Fibroblast of villous mesenchyme (primary cell): ENCODE data around the gene SIRPD. TPM values are rescaled to one million over a fixed set of nuclear protein-coding genes. Genes with fewer than 3 reads are reported as not detected.
"Not testable (repeated sequence)": the region's sequence is repeated elsewhere in the genome, so short reads cannot be mapped to it uniquely, and the experiment has no call there.

ENCODE experiments used
- DNase-seq: peaks from one replicate; pipeline ENCODE4 v3.0.0-alpha.2; 2010; ENCODE audit warnings: low read depth
- H3K4me3 ChIP-seq: 2 replicates; pipeline ENCODE4 v1.5.1; 2011; ENCODE audit warnings: low read depth, mild to moderate bottlenecking, low read length
- total RNA-seq: library from RNA; depleted of rRNA; stranded (reverse); fragments of >200 nt; gene quantifications from 2 replicates; pipeline ENCODE4 v1.2.3, GENCODE V29; 2012
- TF ChIP-seq, protein P1 (sequence below): IDR thresholded peaks from 2 replicates; pipeline ENCODE4 v1.5.1; 2012; ENCODE audit warnings: low read depth, mild to moderate bottlenecking, low read length; ENCODE audit not compliant: insufficient read depth

SIRPD gene
- total RNA-seq, 1 donor = not detected

DNA sequence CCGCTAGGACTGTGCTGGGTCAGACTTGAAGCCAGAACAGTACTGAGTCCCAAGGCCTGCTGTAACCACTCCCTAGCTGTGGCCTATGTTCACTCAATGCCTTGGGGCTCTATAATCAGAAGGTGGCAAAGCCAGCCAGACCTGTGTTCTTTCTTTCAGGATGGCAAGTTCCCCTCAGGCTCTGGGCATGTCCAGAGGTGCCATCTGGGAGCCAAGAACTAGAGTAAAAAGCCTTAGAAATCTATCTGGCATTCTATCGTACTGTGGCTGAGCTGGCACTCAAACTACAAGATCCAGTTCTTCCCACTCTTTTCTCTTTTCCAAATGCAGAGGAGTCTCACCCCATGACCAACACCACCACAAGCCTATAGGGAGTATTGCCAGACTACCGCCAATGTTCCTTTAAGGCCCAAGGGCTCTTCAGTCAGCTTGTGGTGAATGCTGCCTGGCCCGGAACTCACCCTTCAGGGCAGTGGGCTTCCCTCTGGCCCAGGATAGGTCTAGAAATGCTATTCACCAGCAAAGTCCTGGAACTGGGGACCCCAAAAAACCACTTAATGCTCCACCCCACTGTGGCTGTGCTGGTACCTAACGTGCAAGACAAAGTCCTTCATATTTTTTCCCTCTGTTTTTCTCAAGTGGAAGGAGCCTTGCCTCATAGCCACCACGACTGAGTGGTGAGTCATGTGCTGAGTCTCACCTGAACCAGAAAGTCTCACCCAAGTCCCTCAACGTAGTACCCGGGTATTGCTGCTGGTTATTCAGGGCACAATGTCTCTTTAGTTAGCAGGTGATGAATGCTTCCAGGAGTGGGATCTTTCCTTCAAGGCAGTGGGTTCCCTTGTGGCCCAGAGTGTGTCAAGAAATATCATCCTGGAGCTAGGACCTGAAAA is 57.7 kb downstream of the SIRPD start:
- TF ChIP-seq, protein P1, sequence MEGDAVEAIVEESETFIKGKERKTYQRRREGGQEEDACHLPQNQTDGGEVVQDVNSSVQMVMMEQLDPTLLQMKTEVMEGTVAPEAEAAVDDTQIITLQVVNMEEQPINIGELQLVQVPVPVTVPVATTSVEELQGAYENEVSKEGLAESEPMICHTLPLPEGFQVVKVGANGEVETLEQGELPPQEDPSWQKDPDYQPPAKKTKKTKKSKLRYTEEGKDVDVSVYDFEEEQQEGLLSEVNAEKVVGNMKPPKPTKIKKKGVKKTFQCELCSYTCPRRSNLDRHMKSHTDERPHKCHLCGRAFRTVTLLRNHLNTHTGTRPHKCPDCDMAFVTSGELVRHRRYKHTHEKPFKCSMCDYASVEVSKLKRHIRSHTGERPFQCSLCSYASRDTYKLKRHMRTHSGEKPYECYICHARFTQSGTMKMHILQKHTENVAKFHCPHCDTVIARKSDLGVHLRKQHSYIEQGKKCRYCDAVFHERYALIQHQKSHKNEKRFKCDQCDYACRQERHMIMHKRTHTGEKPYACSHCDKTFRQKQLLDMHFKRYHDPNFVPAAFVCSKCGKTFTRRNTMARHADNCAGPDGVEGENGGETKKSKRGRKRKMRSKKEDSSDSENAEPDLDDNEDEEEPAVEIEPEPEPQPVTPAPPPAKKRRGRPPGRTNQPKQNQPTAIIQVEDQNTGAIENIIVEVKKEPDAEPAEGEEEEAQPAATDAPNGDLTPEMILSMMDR = no peak
- no peak overlapping the region for H3K4me3 ChIP-seq

DNA sequence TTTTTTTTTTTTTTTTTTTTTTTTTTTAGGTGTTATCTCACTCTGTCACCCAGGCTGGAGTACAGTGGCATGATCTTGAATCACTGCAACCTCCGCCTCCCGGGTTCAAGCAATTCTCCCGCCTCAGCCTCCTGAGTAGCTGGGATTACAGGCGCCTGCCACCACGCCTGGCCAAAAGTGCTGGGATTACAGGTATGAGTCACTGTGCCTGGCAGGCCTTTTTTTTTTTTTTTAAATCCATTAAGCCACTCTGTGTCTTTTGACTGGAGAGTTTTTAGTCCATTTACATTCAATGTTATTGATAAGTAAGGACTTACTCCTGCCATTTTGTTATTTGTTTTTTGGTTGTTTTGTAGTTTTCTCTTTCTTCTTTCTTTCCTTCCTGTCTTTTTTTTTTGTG is 60.1 kb downstream of the SIRPD start:
- H3K4me3 ChIP-seq, DNase-seq: not testable (repeated sequence)

More for the DNA sequence above, 57.7 kb downstream of the SIRPD start:
- no peak for DNase-seq

DNA sequence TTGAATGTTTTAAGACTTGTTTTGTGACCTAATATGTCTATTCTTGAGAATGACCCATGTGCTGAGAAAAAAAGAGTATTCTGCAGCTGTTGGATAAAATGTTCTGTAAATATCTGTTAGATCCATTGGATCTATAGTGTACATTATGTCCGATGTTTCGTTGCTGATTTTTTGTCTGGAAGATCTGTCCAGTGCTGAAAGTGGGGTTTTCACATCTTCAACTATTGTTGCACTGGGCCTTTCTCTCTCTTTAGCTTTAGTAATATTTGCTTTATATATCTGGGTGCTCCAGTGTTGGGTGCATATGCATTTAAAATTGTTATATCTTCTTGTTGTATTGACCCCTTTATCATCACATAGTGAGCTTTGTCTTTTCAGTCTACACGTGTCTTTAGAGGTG is 60.6 kb downstream of the SIRPD start:
- no peak for DNase-seq
- H3K4me3 ChIP-seq = no peak overlapping the region
- TF ChIP-seq, protein P1 = no peak

DNA sequence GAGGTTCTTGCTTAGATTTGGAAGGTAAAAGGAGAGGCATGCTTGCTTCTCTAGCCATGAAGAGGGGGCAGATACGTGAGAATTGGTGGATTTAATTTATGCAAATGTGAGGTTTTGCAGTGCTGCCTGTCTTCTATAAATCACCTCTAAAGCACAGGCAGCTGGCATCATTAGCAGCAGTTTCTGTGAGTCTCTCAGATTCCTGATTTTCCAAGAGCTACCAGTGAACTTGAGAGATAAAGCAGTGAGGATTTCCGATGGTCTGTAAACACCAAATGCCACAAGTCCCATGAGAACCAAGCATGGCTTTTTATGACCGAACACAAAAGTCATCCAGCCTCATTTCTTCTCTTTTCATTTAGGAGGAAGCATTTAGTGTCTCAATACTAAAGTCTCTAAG is 63.1 kb downstream of the SIRPD start:
- TF ChIP-seq, protein P1 = no peak
- no peak overlapping the region for H3K4me3 ChIP-seq
- DNase-seq = no peak

DNA sequence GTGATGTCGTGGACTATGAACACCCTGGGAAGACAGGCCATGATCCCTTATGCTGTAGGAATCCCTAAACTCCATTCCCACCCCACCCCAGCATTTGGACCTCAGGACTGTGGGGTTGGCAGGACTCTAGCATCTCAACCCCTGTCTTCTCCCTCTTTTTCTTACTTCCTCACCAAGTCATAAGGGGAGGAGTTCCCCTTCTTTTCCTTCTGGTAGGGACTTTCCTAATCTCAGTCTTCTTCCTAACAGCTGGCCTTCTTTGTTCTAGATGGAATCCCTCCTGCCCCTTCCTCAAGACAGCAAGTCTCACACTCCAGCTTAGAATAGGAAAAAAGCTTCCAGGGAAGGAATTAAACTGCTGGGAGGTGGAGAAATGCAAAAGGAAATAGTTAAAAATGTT is 64.0 kb downstream of the SIRPD start:
- H3K4me3 ChIP-seq = no peak overlapping the region
- DNase-seq = no peak
- TF ChIP-seq, protein P1 = no peak

DNA sequence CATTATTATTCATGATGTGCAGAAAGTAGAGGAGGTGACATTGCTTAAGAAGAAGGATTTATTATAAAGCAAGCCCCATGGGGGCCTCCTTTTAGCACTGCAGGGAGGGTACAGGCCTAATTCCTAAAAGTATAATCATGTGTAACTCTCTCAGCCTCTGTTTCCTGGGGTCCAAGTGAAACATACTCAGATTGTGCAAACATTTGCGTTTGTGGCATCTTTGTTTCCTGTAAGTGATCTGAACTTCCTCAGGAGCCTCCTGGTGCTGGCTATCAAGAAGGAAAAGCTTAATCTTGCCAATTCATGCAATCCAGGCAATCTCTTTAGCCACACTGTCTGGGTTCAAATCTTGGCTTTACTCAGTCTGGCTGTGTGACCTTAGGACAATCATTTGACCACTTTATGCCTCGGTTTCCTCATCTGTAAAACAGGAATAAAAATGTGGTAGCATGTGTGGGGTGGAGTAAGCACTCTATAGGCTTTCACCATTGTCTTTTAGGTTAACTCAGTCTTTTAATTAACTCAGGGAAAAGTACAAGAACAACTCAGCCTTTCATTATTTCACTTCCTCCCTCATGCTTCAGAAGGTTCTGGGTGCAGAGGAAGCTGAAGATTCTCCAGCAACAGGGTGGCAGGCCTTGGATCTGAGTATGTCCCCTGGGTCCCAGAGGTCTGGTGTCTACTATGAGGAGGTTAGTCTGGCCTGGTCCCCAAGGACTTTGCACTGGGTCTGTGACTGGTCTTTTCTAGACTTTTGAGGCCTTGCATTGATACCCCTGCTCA is 65.5 kb downstream of the SIRPD start:
- TF ChIP-seq, protein P1 = no peak
- no peak overlapping the region for H3K4me3 ChIP-seq

DNA sequence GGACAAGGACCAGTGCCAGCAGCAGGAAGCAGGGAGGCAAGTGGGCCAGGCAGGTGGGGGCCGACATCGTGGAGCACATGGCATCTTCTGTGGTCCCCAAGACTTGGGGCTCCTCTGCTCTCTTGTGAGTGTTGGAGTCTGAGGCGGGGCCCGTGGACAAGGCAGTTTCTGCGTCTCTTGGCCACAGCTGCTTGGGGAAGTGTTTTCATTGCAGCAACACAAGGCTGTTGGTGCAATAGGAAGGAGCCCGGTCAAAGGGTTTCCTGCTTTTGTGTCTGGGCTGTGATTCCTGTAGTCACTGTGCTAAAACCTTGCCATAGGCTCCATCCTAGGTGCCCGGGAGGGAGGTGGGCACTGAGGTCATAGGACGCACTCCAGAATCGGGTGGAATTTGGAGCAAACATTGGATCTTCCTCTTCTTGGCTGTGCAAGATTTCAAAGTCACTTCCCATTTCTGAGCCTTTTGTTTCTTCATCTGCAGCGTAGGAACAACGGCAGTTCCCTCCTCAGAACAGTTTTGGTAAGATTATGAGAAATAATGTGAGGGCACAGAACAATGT is 66.1 kb downstream of the SIRPD start, which contains the start of gene SIRPB2:
SIRPB2 (minus strand) TSS at position 140 of the 560 bp plus-strand sequence; CDS start at position 79, 61 bp downstream.
- no peak for DNase-seq
- no peak within 1 kb of the TSS for H3K4me3 ChIP-seq
- TF ChIP-seq, protein P1 = no peak

More for the DNA sequence above, 65.5 kb downstream of the SIRPD start:
- DNase-seq = no peak
